Heart left ventricle (tissue), 13 donors: ENCODE results near the gene ETV7.

ENCODE experiments used
- POLR2A ChIP-seq, 2 donors: fragments of 450-650 bp; IDR thresholded peaks; one replicate each; pipeline ENCODE4 v1.6.1; 2017; ENCODE audit warnings: antibody characterized with exemption in 2 of 2, mild to moderate bottlenecking in 2 of 2, moderate library complexity in 2 of 2
- TF ChIP-seq, protein P1 (sequence below), 12 donors: fragments of 200-600 bp; sonication (generic) in 4 of 12; IDR thresholded peaks; one replicate each; pipeline versions ENCODE4 v1.5.0 to v1.8.0; 2018 to 2022; ENCODE audit warnings: antibody characterized with exemption in 12 of 12, mild to moderate bottlenecking in 5 of 12
- donor health status: ischemic (EF 13 %, LVEDD 7.1; RV severe dilation, severe dysfunction).
- donor health status: DM: no; HTN: yes; CAD: no.
- donor health status: DM: no; HTN: no; CAD: no.
- donor health status: ischemic (EF 25% LVEDD 6.9; RV normal size, moderate dysfunction).
- donor health status: ischemic (EF 25% LVEDD 5.7; RV mildly dilated, moderate dysfunction).
- donor health status: ischemic (EF 35%, LVEDD 5.7; RV mildly dilated, moderate dysfunction).
- donor health status: nonischemic (EF 11% LVEDD 7.7; RV severe dilation, severe dysfunction).
- donor health status: DM: yes; HTN: yes; CAD: no.
- donor health status: PGD.
- donor health status: ischemic (EF 29% LVEDD 5.4; RV normal size, mild dysfunction).
- donor health status: nonischemic (EF 23%, LVEDD 6.1; RV moderate dilation, normal function).

- TF ChIP-seq, protein P1, sequence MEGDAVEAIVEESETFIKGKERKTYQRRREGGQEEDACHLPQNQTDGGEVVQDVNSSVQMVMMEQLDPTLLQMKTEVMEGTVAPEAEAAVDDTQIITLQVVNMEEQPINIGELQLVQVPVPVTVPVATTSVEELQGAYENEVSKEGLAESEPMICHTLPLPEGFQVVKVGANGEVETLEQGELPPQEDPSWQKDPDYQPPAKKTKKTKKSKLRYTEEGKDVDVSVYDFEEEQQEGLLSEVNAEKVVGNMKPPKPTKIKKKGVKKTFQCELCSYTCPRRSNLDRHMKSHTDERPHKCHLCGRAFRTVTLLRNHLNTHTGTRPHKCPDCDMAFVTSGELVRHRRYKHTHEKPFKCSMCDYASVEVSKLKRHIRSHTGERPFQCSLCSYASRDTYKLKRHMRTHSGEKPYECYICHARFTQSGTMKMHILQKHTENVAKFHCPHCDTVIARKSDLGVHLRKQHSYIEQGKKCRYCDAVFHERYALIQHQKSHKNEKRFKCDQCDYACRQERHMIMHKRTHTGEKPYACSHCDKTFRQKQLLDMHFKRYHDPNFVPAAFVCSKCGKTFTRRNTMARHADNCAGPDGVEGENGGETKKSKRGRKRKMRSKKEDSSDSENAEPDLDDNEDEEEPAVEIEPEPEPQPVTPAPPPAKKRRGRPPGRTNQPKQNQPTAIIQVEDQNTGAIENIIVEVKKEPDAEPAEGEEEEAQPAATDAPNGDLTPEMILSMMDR (IDR thresholded peaks at IDR 0.05): no peak
- TF ChIP-seq POLR2A (IDR thresholded peaks at IDR 0.05): no peak
Measured at GRCh38 chr6:36323062-36323461, 64.4 kb downstream of the ETV7 start.
